Neural progenitor cell (in vitro differentiated cells): ENCODE results near the gene OSTM1. TPM values are rescaled to one million over a fixed set of nuclear protein-coding genes. Genes with fewer than 3 reads are reported as not detected.
A peak's percentile ranks its signal among the peaks of the same experiment; 100 is the strongest.

Experiments used
- DNase-seq: peaks from one replicate; pipeline ENCODE4 v3.0.0-alpha.2; 2016; ENCODE audit warnings: low spot score
- H2AFZ ChIP-seq: fragments of 200-600 bp; sonication (generic); replicated peaks from 2 replicates; pipeline ENCODE4 v1.6.1; 2016; ENCODE audit warnings: antibody characterized with exemption
- H3F3A ChIP-seq: fragments of 200-600 bp; sonication (generic); 2 replicates; pipeline ENCODE4 v1.6.1; 2016; ENCODE audit warnings: antibody characterized with exemption, low read depth
- H3K27ac ChIP-seq: fragments of 200-600 bp; sonication (generic); 2 replicates; pipeline ENCODE4 v1.5.1; 2016; ENCODE audit warnings: mild to moderate bottlenecking
- H3K27me3 ChIP-seq: fragments of 200-600 bp; sonication (generic); 2 replicates; pipeline ENCODE4 v1.6.1; 2016; ENCODE audit warnings: mild to moderate bottlenecking, moderate library complexity
- H3K36me3 ChIP-seq: fragments of 200-600 bp; sonication (generic); 2 replicates; pipeline ENCODE4 v1.5.1; 2016
- H3K4me1 ChIP-seq: fragments of 200-600 bp; sonication (generic); 2 replicates; pipeline ENCODE4 v1.6.1; 2016; ENCODE audit warnings: mixed run types
- H3K4me2 ChIP-seq: fragments of 200-600 bp; sonication (generic); 2 replicates; pipeline ENCODE4 v1.6.1; 2016
- H3K4me3 ChIP-seq: fragments of 200-600 bp; sonication (generic); 2 replicates; pipeline ENCODE4 v1.5.1; 2016
- H3K79me2 ChIP-seq: fragments of 200-600 bp; sonication (generic); 2 replicates; pipeline ENCODE4 v1.6.1; 2016; ENCODE audit warnings: low read depth
- H3K9ac ChIP-seq: fragments of 200-600 bp; sonication (generic); 2 replicates; pipeline ENCODE4 v1.6.1; 2016
- H3K9me3 ChIP-seq: fragments of 200-600 bp; sonication (generic); 2 replicates; pipeline ENCODE4 v1.5.1; 2016; ENCODE audit warnings: low read depth
- H4K20me1 ChIP-seq: fragments of 200-600 bp; sonication (generic); 2 replicates; pipeline ENCODE4 v1.6.1; 2016; ENCODE audit warnings: low read depth
- H3K27ac Mint-ChIP-seq: 3 replicates; pipeline ENCODE4 v1.8.0; 2021; ENCODE audit warnings: mixed read lengths
- H3K27me3 Mint-ChIP-seq: 2 replicates; pipeline ENCODE4 v1.8.0; 2022; ENCODE audit warnings: low read depth, mild to moderate bottlenecking, inconsistent platforms, moderate library complexity, mixed read lengths; ENCODE audit not compliant: insufficient read depth
- H3K36me3 Mint-ChIP-seq: 3 replicates; pipeline ENCODE4 v1.8.0; 2021; ENCODE audit warnings: mixed read lengths
- H3K4me1 Mint-ChIP-seq: 3 replicates; pipeline ENCODE4 v1.8.0; 2021; ENCODE audit warnings: mixed read lengths
- H3K4me3 Mint-ChIP-seq: 3 replicates; pipeline ENCODE4 v1.8.0; 2021; ENCODE audit warnings: mild to moderate bottlenecking, moderate library complexity, mixed read lengths
- H3K9me3 Mint-ChIP-seq: 3 replicates; pipeline ENCODE4 v1.8.0; 2020; ENCODE audit warnings: mixed read lengths
- EZH2 ChIP-seq: fragments of 200-600 bp; sonication (generic); IDR thresholded peaks from 2 replicates; pipeline ENCODE4 v1.6.1; 2017; ENCODE audit warnings: antibody characterized with exemption, mild to moderate bottlenecking, moderate library complexity
- EZH2phosphoT487 ChIP-seq: fragments of 200-600 bp; sonication (generic); IDR thresholded peaks from 2 replicates; pipeline ENCODE4 v1.6.1; 2017; ENCODE audit warnings: antibody characterized with exemption
- total RNA-seq: library from RNA; depleted of rRNA; stranded (reverse); fragments of >200 nt; gene quantifications from 2 replicates; pipeline ENCODE4 v1.2.3, GENCODE V29; 2015; ENCODE audit warnings: low replicate concordance
- TF ChIP-seq, protein P1 (sequence below): fragments of 200-600 bp; sonication (generic); IDR thresholded peaks from 2 replicates; pipeline ENCODE4 v1.5.1; 2017; ENCODE audit warnings: antibody characterized with exemption, mild to moderate bottlenecking

OSTM1 gene
- total RNA-seq, 1 donor from 2014 or later: 42.8 TPM

GRCh38 chr6:108030211-108030610, 44.3 kb downstream of the OSTM1 start:
- TF ChIP-seq EZH2 (no peak), EZH2phosphoT487 (no peak)
- TF ChIP-seq, protein P1, sequence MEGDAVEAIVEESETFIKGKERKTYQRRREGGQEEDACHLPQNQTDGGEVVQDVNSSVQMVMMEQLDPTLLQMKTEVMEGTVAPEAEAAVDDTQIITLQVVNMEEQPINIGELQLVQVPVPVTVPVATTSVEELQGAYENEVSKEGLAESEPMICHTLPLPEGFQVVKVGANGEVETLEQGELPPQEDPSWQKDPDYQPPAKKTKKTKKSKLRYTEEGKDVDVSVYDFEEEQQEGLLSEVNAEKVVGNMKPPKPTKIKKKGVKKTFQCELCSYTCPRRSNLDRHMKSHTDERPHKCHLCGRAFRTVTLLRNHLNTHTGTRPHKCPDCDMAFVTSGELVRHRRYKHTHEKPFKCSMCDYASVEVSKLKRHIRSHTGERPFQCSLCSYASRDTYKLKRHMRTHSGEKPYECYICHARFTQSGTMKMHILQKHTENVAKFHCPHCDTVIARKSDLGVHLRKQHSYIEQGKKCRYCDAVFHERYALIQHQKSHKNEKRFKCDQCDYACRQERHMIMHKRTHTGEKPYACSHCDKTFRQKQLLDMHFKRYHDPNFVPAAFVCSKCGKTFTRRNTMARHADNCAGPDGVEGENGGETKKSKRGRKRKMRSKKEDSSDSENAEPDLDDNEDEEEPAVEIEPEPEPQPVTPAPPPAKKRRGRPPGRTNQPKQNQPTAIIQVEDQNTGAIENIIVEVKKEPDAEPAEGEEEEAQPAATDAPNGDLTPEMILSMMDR: no peak
- peaks cover 15% of the 10 kb centered on the region for H3K4me1 Mint-ChIP-seq
- H3K36me3 ChIP-seq: no peaks in the 10 kb centered on the region
- H3K4me1 ChIP-seq: peaks cover 19% of the 10 kb centered on the region
- no peak overlapping the region for H3K4me3 ChIP-seq
- peaks cover 26% of the 10 kb centered on the region for H3K27me3 ChIP-seq
- no peaks in the 10 kb centered on the region for H3K79me2 ChIP-seq
- no peak overlapping the region for H3K27ac Mint-ChIP-seq
- H3K9me3 Mint-ChIP-seq: no peaks in the 10 kb centered on the region
- H3K4me2 ChIP-seq: peak overlapping the region; percentile 37
- DNase-seq: peak; percentile 28
- H3K36me3 Mint-ChIP-seq: peaks cover 8% of the 10 kb centered on the region
- no peak overlapping the region for H3K4me3 Mint-ChIP-seq
- H3K27me3 Mint-ChIP-seq: peaks cover 8% of the 10 kb centered on the region
- no peak overlapping the region for H3K27ac ChIP-seq
- no peak overlapping the region for H2AFZ ChIP-seq
- no peaks in the 10 kb centered on the region for H3K9me3 ChIP-seq
- H3K9ac ChIP-seq: no peak overlapping the region
- no peaks in the 10 kb centered on the region for H4K20me1 ChIP-seq
- peaks cover 10% of the 10 kb centered on the region for H3F3A ChIP-seq

- H3K27ac Mint-ChIP-seq: no peak overlapping the region
- H3K36me3 ChIP-seq: no peaks in the 10 kb centered on the region
- peak; percentile 66 for DNase-seq
- H2AFZ ChIP-seq: no peak overlapping the region
- H3F3A ChIP-seq: peaks cover 10% of the 10 kb centered on the region
- no peaks in the 10 kb centered on the region for H4K20me1 ChIP-seq
- peaks cover 7% of the 10 kb centered on the region for H3K36me3 Mint-ChIP-seq
- H3K4me1 ChIP-seq: peaks cover 19% of the 10 kb centered on the region
- peaks cover 9% of the 10 kb centered on the region for H3K27me3 Mint-ChIP-seq
- peak overlapping the region; percentile 37 for H3K4me2 ChIP-seq
- peaks cover 26% of the 10 kb centered on the region for H3K27me3 ChIP-seq
- no peak overlapping the region for H3K4me3 ChIP-seq
- H3K9me3 ChIP-seq: no peaks in the 10 kb centered on the region
- H3K4me3 Mint-ChIP-seq: no peak overlapping the region
- no peak for TF ChIP-seq EZH2
- TF ChIP-seq, protein P1: no peak
- peak; percentile 100 for TF ChIP-seq EZH2phosphoT487
- H3K27ac ChIP-seq: no peak overlapping the region
- peaks cover 15% of the 10 kb centered on the region for H3K4me1 Mint-ChIP-seq
- H3K9me3 Mint-ChIP-seq: no peaks in the 10 kb centered on the region
- H3K79me2 ChIP-seq: no peaks in the 10 kb centered on the region
- no peak overlapping the region for H3K9ac ChIP-seq
These were observed 45.2 kb downstream of the OSTM1 start for GRCh38 chr6:108029226-108029921.

GRCh38 chr6:108027594-108027993, 46.9 kb downstream of the OSTM1 start:
- H3K4me2 ChIP-seq: no peak overlapping the region
- Mint-ChIP-seq H3K27ac (no peak overlapping the region), H3K4me3 (no peak overlapping the region), H3K36me3 (peaks cover 4% of the 10 kb centered on the region), H3K4me1 (peaks cover 15% of the 10 kb centered on the region), H3K27me3 (peaks cover 11% of the 10 kb centered on the region), H3K9me3 (no peaks in the 10 kb centered on the region)
- no peaks in the 10 kb centered on the region for H4K20me1 ChIP-seq
- no peak for DNase-seq
- H3K79me2 ChIP-seq: no peaks in the 10 kb centered on the region
- H3K27ac ChIP-seq: no peak overlapping the region
- peaks cover 26% of the 10 kb centered on the region for H3K27me3 ChIP-seq
- H3K9me3 ChIP-seq: no peaks in the 10 kb centered on the region
- peaks cover 10% of the 10 kb centered on the region for H3F3A ChIP-seq
- H2AFZ ChIP-seq: no peak overlapping the region
- TF ChIP-seq EZH2: no peak
- TF ChIP-seq, protein P1: no peak
- TF ChIP-seq EZH2phosphoT487: no peak
- H3K4me3 ChIP-seq: no peak overlapping the region
- H3K9ac ChIP-seq: no peak overlapping the region
- H3K4me1 ChIP-seq: peaks cover 19% of the 10 kb centered on the region
- H3K36me3 ChIP-seq: no peaks in the 10 kb centered on the region
